Neural cell (in vitro differentiated cells): ENCODE results near the gene COL4A2. TPM values are rescaled to one million over a fixed set of nuclear protein-coding genes. Genes with fewer than 3 reads are reported as not detected.

Experiments used
- H2AFZ ChIP-seq: fragments of 200-600, 300-800 bp; sonication (generic), shearing (Covaris generic); 2 replicates; pipeline ENCODE4 v1.6.0; 2014; ENCODE audit warnings: low read depth, mild to moderate bottlenecking, antibody characterized with exemption, low read length, moderate library complexity
- H3F3A ChIP-seq: fragments of 200-600 bp; shearing (Covaris generic); 2 replicates; pipeline ENCODE4 v1.6.1; 2016; ENCODE audit warnings: mild to moderate bottlenecking, moderate library complexity, mixed read lengths, antibody characterized with exemption, low read length; ENCODE audit not compliant: insufficient read depth, poor library complexity, severe bottlenecking
- H3K27ac ChIP-seq: fragments of 200-600, 300-800 bp; sonication (generic), shearing (Covaris generic); 2 replicates; pipeline ENCODE4 v1.5.1; 2014; ENCODE audit warnings: mild to moderate bottlenecking, low read length, moderate library complexity
- H3K27me3 ChIP-seq: fragments of 300-800, 200-600 bp; sonication (generic), shearing (Covaris generic); 2 replicates; pipeline ENCODE4 v1.6.0; 2014; ENCODE audit warnings: mild to moderate bottlenecking, low read depth, low read length, moderate library complexity; ENCODE audit not compliant: insufficient read depth
- H3K36me3 ChIP-seq: fragments of 300-800, 200-600 bp; sonication (generic), shearing (Covaris generic); 2 replicates; pipeline ENCODE4 v1.5.1; 2014; ENCODE audit warnings: mild to moderate bottlenecking, antibody characterized with exemption, low read length, moderate library complexity; ENCODE audit not compliant: insufficient read depth
- H3K4me2 ChIP-seq: fragments of 300-800, 200-600 bp; sonication (generic), shearing (Covaris generic); 2 replicates; pipeline ENCODE4 v1.6.0; 2014; ENCODE audit warnings: mild to moderate bottlenecking, low read length
- H3K4me3 ChIP-seq: fragments of 300-800, 200-600 bp; sonication (generic), shearing (Covaris generic); 2 replicates; pipeline ENCODE4 v1.5.1; 2014; ENCODE audit warnings: mild to moderate bottlenecking, low read length, moderate library complexity
- H3K79me2 ChIP-seq: fragments of 200-600 bp; shearing (Covaris generic); replicated peaks from 2 replicates; pipeline ENCODE4 v1.6.0; 2014; ENCODE audit warnings: mild to moderate bottlenecking, low read length, moderate library complexity; ENCODE audit not compliant: insufficient read depth
- H3K9ac ChIP-seq: fragments of 300-800, 200-600 bp; sonication (generic), shearing (Covaris generic); 2 replicates; pipeline ENCODE4 v1.6.1; 2016; ENCODE audit warnings: mild to moderate bottlenecking, low read length, mixed read lengths
- H3K9me2 ChIP-seq: fragments of 200-600 bp; shearing (Covaris generic); 2 replicates; pipeline ENCODE4 v1.6.1; 2016; ENCODE audit warnings: mild to moderate bottlenecking, low read length, mixed read lengths; ENCODE audit not compliant: insufficient read depth
- H3K9me3 ChIP-seq: fragments of 200-600, 300-800 bp; sonication (generic), shearing (Covaris generic); 2 replicates; pipeline ENCODE4 v1.6.1; 2016; ENCODE audit warnings: mild to moderate bottlenecking, mixed run types, low read length, moderate library complexity, mixed read lengths
- H4K20me1 ChIP-seq: fragments of 200-600 bp; shearing (Covaris generic); 2 replicates; pipeline ENCODE4 v1.6.1; 2016; ENCODE audit warnings: mild to moderate bottlenecking, mixed run types; ENCODE audit not compliant: insufficient read depth
- EP300 ChIP-seq: fragments of 450-650 bp; conservative IDR thresholded peaks from 2 replicates; pipeline ENCODE4 v1.6.1; 2014; ENCODE audit warnings: antibody characterized with exemption, mild to moderate bottlenecking, moderate library complexity; ENCODE audit not compliant: poor library complexity, severe bottlenecking
- EZH2 ChIP-seq: fragments of 200-600, 300-800 bp; shearing (Covaris generic), sonication (generic); IDR thresholded peaks from 2 replicates; pipeline ENCODE4 v1.6.1; 2014; ENCODE audit warnings: antibody characterized with exemption, low read length, borderline replicate concordance, mild to moderate bottlenecking; ENCODE audit not compliant: insufficient read depth, poor library complexity, severe bottlenecking
- MXI1 ChIP-seq: fragments of 450-650 bp; conservative IDR thresholded peaks from 2 replicates; pipeline ENCODE4 v1.6.1; 2014; ENCODE audit warnings: antibody characterized with exemption, mild to moderate bottlenecking; ENCODE audit not compliant: poor library complexity, severe bottlenecking
- POLR2AphosphoS5 ChIP-seq: IDR thresholded peaks from 2 replicates; pipeline ENCODE4 v1.6.1; 2012
- RAD21 ChIP-seq: fragments of 450-650 bp; conservative IDR thresholded peaks from 2 replicates; pipeline ENCODE4 v1.6.1; 2014; ENCODE audit warnings: antibody characterized with exemption, mild to moderate bottlenecking, moderate library complexity
- REST ChIP-seq: IDR thresholded peaks from 2 replicates; pipeline ENCODE4 v1.6.1; 2012; ENCODE audit warnings: borderline replicate concordance
- SMC3 ChIP-seq: fragments of 450-650 bp; conservative IDR thresholded peaks from 2 replicates; pipeline ENCODE4 v1.6.1; 2014; ENCODE audit warnings: antibody characterized with exemption, mild to moderate bottlenecking, moderate library complexity; ENCODE audit not compliant: poor library complexity
- TAF1 ChIP-seq: IDR thresholded peaks from 2 replicates; pipeline ENCODE4 v1.6.1; 2012; ENCODE audit warnings: low read depth
- polyA plus RNA-seq: library from polyadenylated mRNA; depleted of rRNA; stranded (reverse); fragments of >200 nt; gene quantifications from 2 replicates; pipeline ENCODE4 v1.2.3, GENCODE V29; 2014
- TF ChIP-seq, protein P1 (sequence below): fragments of 450-650 bp; IDR thresholded peaks from 2 replicates; pipeline ENCODE4 v1.5.1; 2014; ENCODE audit warnings: antibody characterized with exemption, mild to moderate bottlenecking, moderate library complexity; ENCODE audit not compliant: poor library complexity, severe bottlenecking

The COL4A2 gene
- polyA plus RNA-seq, 1 donor from 2014 or later: 30.8 TPM

- no peaks in the 10 kb centered on the region for H3K9me2 ChIP-seq
- no peak overlapping the region for H3K4me3 ChIP-seq
- H3K9me3 ChIP-seq: no peaks in the 10 kb centered on the region
- H3F3A ChIP-seq: no peaks in the 10 kb centered on the region
- no peak overlapping the region for H2AFZ ChIP-seq
- no peak overlapping the region for H3K27ac ChIP-seq
- H3K36me3 ChIP-seq: no peaks in the 10 kb centered on the region
- TF ChIP-seq REST: no peak
- TF ChIP-seq EP300: no peak
- TF ChIP-seq EZH2: no peak
- TF ChIP-seq, protein P1, sequence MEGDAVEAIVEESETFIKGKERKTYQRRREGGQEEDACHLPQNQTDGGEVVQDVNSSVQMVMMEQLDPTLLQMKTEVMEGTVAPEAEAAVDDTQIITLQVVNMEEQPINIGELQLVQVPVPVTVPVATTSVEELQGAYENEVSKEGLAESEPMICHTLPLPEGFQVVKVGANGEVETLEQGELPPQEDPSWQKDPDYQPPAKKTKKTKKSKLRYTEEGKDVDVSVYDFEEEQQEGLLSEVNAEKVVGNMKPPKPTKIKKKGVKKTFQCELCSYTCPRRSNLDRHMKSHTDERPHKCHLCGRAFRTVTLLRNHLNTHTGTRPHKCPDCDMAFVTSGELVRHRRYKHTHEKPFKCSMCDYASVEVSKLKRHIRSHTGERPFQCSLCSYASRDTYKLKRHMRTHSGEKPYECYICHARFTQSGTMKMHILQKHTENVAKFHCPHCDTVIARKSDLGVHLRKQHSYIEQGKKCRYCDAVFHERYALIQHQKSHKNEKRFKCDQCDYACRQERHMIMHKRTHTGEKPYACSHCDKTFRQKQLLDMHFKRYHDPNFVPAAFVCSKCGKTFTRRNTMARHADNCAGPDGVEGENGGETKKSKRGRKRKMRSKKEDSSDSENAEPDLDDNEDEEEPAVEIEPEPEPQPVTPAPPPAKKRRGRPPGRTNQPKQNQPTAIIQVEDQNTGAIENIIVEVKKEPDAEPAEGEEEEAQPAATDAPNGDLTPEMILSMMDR: no peak
- TF ChIP-seq SMC3: no peak
- no peak for TF ChIP-seq RAD21
- TF ChIP-seq POLR2AphosphoS5: no peak
- TF ChIP-seq MXI1: no peak
- no peak for TF ChIP-seq TAF1
- no peaks in the 10 kb centered on the region for H4K20me1 ChIP-seq
- no peak overlapping the region for H3K4me2 ChIP-seq
- no peak overlapping the region for H3K9ac ChIP-seq
- no peaks in the 10 kb centered on the region for H3K27me3 ChIP-seq
- H3K79me2 ChIP-seq: no peaks in the 10 kb centered on the region
These were observed 16.2 kb downstream of the COL4A2 start for GRCh38 chr13:110323172-110323891.

GRCh38 chr13:110324026-110324749 lies 17.1 kb downstream of the COL4A2 start:
- no peak overlapping the region for H3K9ac ChIP-seq
- H3K4me3 ChIP-seq: no peak overlapping the region
- no peak overlapping the region for H3K4me2 ChIP-seq
- H3F3A ChIP-seq: no peaks in the 10 kb centered on the region
- H2AFZ ChIP-seq: no peak overlapping the region
- no peaks in the 10 kb centered on the region for H3K79me2 ChIP-seq
- no peaks in the 10 kb centered on the region for H3K36me3 ChIP-seq
- H3K27ac ChIP-seq: no peak overlapping the region
- H3K9me2 ChIP-seq: no peaks in the 10 kb centered on the region
- TF ChIP-seq POLR2AphosphoS5: no peak
- TF ChIP-seq MXI1: no peak
- TF ChIP-seq, protein P1: no peak
- TF ChIP-seq RAD21: no peak
- no peak for TF ChIP-seq EP300
- no peak for TF ChIP-seq SMC3
- TF ChIP-seq EZH2: no peak
- TF ChIP-seq REST: no peak
- TF ChIP-seq TAF1: no peak
- H3K27me3 ChIP-seq: no peaks in the 10 kb centered on the region
- no peaks in the 10 kb centered on the region for H3K9me3 ChIP-seq
- H4K20me1 ChIP-seq: no peaks in the 10 kb centered on the region
